Measurements from ENCODE around the gene DUSP8. TPM values are rescaled to one million over a fixed set of nuclear protein-coding genes. Genes with fewer than 3 reads are reported as not detected.

DUSP8 gene
- polyA plus RNA-seq, 1 donor from 2014 or later, result 3.5 TPM

DNA sequence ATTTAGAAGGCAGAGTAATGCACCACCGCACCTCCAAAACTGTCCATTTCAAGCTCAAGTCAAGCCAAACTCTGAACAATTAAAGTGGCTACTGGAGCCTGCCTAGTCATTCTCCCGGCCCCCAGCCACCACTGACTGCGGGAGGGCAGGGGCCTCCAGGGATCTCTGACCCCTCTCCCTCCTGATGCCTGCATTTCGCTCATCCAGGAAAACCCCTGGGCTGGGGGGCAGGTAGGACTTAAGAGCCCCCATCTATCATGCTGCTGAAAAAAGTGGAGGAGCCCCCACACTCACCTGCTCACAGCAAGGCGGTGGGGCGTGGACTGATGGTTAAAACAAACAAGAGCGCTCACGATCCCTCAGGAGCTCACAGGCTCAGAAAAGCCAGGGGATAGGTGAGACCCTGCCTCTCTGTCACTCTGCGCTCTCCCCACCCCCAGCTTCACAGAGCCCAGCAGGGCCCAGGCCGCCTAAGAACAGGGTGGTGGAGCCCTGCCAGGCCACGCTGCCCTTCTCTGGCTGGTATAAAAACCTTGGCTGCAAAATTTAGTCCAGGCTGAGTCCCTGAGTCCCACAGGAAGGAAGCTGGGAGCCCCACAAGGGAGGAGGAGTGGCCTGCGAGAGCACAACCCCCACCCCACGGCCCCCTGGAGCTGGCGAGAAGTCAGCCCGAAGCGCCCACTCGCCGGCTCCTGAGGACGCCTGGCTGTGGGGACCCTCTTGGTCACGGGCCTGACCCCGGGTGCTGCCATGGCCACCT lies 64.5 kb downstream of the DUSP8 start:
- Histone ChIP-seq H4K20me1 (ENCODE audit: insufficient read depth) (no peaks in the 10 kb centered on the region), H3K4me3 (ENCODE audit: low read length) (no peak overlapping the region), H3K36me3 (ENCODE audit: insufficient read depth, low read length) (no peaks in the 10 kb centered on the region), H3F3A (ENCODE audit: insufficient read depth, low read length, poor library complexity, severe bottlenecking) (no peaks in the 10 kb centered on the region), H3K27me3 (ENCODE audit: insufficient read depth, low read depth, low read length) (no peaks in the 10 kb centered on the region), H3K4me2 (ENCODE audit: low read length) (no peak overlapping the region), H2AFZ (ENCODE audit: low read depth, low read length) (no peak overlapping the region), H3K79me2 (replicated peaks; ENCODE audit: insufficient read depth, low read length) (no peaks in the 10 kb centered on the region), H3K9me3 (ENCODE audit: low read length) (no peaks in the 10 kb centered on the region), H3K9me2 (ENCODE audit: insufficient read depth, low read length) (no peaks in the 10 kb centered on the region), H3K27ac (ENCODE audit: low read length) (no peak overlapping the region), H3K9ac (ENCODE audit: low read length) (no peak overlapping the region)
- no peak for TF ChIP-seq MXI1 (conservative IDR thresholded peaks at IDR 0.05; ENCODE audit: poor library complexity, severe bottlenecking)
- TF ChIP-seq SMC3 (conservative IDR thresholded peaks at IDR 0.05; ENCODE audit: poor library complexity), result no peak

DNA sequence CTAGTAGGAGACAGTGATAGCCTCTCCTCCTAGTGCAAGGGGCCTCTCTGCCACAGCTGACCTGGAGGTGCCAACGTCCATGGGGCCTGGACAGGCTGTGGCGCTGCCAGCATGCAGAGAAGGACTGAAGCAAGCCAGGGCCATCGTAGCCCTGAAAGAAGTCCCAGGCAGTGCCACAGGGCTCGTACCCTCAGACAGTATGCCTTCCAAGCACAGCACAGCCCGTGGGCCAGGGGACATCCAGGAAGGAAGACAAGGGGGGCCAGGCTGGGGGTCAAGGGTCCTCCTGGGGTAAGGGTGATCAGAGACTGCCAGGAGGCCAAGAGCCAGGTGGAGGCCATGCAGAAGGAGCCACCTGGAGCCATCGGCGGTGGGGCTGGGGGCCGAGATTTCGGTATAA lies 65.1 kb downstream of the DUSP8 start:
- Histone ChIP-seq H3K4me2 (ENCODE audit: low read length) (no peak overlapping the region), H3K9me2 (ENCODE audit: insufficient read depth, low read length) (no peaks in the 10 kb centered on the region), H3K79me2 (replicated peaks; ENCODE audit: insufficient read depth, low read length) (no peaks in the 10 kb centered on the region), H3K27me3 (ENCODE audit: insufficient read depth, low read depth, low read length) (no peaks in the 10 kb centered on the region), H3K36me3 (ENCODE audit: insufficient read depth, low read length) (no peaks in the 10 kb centered on the region), H4K20me1 (ENCODE audit: insufficient read depth) (no peaks in the 10 kb centered on the region), H2AFZ (ENCODE audit: low read depth, low read length) (no peak overlapping the region), H3K27ac (ENCODE audit: low read length) (no peak overlapping the region), H3F3A (ENCODE audit: insufficient read depth, low read length, poor library complexity, severe bottlenecking) (no peaks in the 10 kb centered on the region), H3K9ac (ENCODE audit: low read length) (no peak overlapping the region), H3K9me3 (ENCODE audit: low read length) (no peaks in the 10 kb centered on the region), H3K4me3 (ENCODE audit: low read length) (no peak overlapping the region)
- TF ChIP-seq, protein P1, sequence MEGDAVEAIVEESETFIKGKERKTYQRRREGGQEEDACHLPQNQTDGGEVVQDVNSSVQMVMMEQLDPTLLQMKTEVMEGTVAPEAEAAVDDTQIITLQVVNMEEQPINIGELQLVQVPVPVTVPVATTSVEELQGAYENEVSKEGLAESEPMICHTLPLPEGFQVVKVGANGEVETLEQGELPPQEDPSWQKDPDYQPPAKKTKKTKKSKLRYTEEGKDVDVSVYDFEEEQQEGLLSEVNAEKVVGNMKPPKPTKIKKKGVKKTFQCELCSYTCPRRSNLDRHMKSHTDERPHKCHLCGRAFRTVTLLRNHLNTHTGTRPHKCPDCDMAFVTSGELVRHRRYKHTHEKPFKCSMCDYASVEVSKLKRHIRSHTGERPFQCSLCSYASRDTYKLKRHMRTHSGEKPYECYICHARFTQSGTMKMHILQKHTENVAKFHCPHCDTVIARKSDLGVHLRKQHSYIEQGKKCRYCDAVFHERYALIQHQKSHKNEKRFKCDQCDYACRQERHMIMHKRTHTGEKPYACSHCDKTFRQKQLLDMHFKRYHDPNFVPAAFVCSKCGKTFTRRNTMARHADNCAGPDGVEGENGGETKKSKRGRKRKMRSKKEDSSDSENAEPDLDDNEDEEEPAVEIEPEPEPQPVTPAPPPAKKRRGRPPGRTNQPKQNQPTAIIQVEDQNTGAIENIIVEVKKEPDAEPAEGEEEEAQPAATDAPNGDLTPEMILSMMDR (IDR thresholded peaks at IDR 0.05; ENCODE audit: poor library complexity, severe bottlenecking), result no peak
- TF ChIP-seq EP300 (conservative IDR thresholded peaks at IDR 0.05; ENCODE audit: poor library complexity, severe bottlenecking) (no peak), SMC3 (conservative IDR thresholded peaks at IDR 0.05; ENCODE audit: poor library complexity) (no peak), EZH2 (IDR thresholded peaks at IDR 0.05; ENCODE audit: borderline replicate concordance, insufficient read depth, low read length, poor library complexity, severe bottlenecking) (no peak), MXI1 (conservative IDR thresholded peaks at IDR 0.05; ENCODE audit: poor library complexity, severe bottlenecking) (no peak), POLR2AphosphoS5 (IDR thresholded peaks at IDR 0.05) (no peak), TAF1 (IDR thresholded peaks at IDR 0.05; ENCODE audit: low read depth) (no peak), RAD21 (conservative IDR thresholded peaks at IDR 0.05) (no peak)
- TF ChIP-seq, protein P2, sequence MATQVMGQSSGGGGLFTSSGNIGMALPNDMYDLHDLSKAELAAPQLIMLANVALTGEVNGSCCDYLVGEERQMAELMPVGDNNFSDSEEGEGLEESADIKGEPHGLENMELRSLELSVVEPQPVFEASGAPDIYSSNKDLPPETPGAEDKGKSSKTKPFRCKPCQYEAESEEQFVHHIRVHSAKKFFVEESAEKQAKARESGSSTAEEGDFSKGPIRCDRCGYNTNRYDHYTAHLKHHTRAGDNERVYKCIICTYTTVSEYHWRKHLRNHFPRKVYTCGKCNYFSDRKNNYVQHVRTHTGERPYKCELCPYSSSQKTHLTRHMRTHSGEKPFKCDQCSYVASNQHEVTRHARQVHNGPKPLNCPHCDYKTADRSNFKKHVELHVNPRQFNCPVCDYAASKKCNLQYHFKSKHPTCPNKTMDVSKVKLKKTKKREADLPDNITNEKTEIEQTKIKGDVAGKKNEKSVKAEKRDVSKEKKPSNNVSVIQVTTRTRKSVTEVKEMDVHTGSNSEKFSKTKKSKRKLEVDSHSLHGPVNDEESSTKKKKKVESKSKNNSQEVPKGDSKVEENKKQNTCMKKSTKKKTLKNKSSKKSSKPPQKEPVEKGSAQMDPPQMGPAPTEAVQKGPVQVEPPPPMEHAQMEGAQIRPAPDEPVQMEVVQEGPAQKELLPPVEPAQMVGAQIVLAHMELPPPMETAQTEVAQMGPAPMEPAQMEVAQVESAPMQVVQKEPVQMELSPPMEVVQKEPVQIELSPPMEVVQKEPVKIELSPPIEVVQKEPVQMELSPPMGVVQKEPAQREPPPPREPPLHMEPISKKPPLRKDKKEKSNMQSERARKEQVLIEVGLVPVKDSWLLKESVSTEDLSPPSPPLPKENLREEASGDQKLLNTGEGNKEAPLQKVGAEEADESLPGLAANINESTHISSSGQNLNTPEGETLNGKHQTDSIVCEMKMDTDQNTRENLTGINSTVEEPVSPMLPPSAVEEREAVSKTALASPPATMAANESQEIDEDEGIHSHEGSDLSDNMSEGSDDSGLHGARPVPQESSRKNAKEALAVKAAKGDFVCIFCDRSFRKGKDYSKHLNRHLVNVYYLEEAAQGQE (IDR thresholded peaks at IDR 0.05; ENCODE audit: borderline replicate concordance), result no peak
